SHP77 treated with DMSO at 0.1 percent for 48 hours (cell line): ENCODE data around the gene COX19.

Source experiments
- DNase-seq: peaks from one replicate; lab custom pipeline; 2025; lab: John Stamatoyannopoulos, UW

Gene COX19

DNA sequence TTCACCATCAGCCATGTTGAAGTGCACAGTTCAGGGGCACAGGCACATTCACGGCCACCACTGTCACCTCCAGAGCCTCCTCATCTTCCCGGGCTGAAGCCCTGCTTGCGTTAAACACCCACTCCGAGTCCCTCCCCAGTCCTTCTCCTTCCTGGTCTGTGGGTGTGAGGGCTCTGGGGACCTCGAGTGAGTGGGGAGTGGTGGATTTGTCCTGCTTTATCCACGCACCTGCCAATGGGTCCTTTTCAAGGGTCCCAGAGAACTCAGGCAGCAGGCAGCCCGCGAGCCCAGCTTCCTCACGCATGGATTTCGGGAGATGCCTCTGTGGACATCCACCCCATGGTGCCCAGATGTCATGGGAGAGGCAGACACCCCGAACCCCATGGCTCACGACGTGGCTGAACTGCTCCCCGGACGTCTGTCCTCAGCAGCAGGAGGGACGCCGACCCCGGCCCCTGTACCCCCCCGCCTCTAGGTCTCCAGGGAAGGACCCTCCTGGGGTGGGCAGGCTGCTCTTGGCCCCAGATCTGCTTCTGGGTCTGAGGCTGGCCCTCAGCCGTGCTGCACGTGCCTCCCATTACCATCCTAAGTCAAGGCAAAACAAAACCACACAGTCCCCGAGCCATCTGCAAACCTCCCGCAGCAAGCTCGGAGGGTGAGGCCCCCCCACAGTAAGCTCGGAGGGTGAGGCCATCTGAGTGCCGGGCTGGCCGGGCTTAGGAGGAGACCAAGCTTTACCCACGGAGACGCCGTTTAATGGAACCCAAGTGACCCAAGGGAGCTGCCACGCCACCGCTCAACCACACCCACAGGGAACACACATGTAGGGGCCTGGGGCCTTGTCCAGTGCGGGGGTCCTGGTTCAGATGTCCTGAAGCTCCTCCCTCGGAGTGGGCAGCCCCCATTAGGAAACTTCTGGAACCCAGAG lies 16.6 kb upstream of the COX19 start:
- DNase-seq, result no peak

- DNase-seq, result no peak
Observed at GRCh38 chr7:990933-991728, 15.8 kb upstream of the COX19 start.

- DNase-seq, result no peak
Observed at GRCh38 chr7:990352-990932, 15.1 kb upstream of the COX19 start.

DNA sequence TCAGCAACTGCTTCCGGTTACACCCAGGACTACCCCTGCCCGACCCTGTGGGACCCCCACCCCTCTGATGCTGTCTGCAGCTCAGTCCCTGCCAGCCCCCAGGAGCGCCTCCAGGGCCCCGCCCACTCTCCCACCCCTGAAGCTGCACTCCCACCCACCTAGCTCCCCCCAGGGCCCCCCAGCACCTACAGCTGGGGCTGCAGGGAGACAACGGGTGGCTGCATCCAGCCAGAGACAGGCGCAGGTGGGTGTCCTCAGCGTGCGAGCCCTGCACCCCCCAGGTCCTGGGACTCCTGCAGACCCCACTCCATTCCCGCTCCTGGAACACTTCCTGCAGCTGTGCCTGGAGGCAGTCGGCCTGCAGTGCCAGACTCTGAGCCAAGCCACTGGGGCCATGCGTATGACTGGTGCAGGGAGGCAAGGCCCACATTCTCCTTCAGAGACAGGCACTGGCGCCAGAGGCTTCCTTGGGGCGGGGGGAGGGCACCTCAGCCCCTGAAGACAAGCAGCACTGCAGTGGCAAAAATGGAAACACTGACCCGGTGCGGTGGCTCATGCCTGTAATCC lies 13.7 kb upstream of the COX19 start:
- no peak for DNase-seq

- no peak for DNase-seq
Observed at GRCh38 chr7:988426-988911, 13.1 kb upstream of the COX19 start.

- no peak for DNase-seq
Observed at GRCh38 chr7:987909-988308, 12.6 kb upstream of the COX19 start.

DNA sequence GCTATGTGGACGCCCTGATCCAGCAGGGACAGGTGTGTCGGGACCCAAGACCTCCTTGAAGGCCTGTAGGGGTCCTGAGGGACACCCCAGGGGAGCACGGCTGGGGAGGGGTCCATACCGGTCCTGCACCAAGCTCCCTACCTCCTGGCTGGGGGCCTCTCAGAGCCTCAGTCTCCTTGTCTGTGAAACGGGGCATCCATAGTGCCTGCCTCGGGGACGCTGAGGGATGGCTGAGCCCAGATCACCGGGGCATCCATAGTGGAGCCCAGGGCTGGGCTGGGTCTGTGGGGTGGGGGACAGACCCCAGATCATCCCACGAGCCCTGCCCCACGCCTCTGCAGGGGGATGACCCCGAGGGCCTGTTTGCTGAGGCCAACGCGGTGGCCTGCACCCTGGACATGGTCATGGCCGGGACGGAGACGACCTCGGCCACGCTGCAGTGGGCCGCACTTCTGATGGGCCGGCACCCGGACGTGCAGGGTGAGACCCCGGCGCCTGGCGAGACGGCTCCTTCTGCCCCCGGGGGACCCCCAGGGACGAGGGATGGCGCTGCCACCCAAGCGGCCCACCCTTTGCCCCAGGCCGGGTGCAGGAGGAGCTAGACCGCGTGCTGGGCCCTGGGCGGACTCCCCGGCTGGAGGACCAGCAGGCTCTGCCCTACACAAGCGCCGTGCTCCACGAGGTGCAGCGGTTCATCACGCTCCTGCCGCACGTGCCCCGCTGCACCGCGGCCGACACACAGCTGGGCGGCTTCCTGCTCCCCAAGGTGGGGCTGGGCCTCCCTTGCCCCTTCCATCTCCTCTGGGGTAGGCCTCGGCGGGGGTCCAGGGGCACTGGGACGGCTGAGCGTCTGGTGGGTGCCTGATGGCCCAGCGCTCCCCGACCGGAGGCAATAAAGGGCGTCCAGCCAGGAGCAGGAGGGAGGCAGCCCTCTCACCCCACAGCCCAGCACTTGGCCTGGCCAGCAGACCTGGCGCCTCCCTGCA lies 11.7 kb upstream of the COX19 start:
- DNase-seq, result no peak

DNA sequence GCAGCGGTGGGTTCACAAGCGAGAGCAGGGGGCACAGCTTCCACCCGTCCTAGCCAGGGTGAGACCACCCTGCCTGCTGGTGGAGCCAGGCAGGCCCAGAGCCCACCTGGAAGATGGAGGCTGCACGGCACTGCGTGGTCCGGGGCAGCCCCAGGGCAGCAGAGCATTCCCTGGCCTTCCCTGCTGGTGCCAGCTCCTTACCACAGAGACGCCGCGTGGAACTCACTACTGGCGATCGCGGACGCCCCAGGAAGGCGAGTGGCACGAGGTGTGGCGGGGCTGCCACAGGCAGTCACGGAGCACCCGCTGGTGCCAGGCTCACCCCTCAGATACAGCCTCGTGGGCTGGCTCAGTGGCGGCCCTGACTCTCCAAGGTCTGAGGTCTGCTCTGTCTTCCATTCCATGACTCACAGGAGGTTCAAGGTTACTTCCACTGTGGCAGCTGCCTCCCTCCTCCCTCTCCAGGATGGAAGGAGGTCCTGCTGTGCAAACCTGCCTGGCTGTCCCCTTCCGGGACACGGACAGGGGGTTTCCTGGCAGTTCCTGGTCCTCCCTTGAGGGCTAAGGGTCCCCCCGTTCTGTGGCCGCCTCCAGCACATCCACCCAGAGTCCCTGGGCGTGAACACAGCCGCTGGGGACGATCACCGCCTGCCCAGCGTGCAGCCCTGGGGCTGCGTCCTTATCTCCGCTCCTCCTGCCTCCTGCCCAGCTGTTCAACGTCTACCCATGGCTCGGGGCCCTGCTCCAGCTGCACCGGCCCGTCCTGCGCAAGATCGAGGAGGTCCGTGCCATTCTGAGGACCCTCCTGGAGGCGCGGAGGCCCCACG lies 10.8 kb upstream of the COX19 start:
- no peak for DNase-seq

GRCh38 chr7:985127-985416 lies 9.7 kb upstream of the COX19 start:
- no peak for DNase-seq

GRCh38 chr7:984361-985126 lies 9.2 kb upstream of the COX19 start:
- no peak for DNase-seq

DNA sequence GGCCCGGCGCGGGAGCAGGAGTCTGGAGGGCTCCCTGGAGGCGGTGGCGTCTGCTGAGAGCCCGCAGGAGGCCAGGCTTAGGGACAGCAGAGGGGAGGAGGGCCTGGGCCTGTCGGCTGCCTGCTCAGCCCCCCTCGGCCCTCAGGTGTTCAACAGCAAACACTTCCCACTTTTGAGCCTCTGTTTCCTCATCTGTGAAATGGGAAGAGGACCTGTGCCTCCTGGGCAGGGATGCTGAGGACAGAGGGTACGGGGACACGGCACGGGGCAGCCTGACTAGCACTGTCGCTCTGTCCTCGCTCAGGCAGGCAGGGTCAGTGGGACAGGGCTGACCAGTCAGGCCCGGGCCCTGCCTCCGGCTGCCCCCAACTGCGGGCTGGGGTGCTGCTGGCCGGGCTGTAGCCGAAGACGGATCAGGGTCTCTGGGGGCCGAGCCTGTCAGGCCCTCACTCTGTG lies 8.3 kb upstream of the COX19 start:
- no peak for DNase-seq

DNA sequence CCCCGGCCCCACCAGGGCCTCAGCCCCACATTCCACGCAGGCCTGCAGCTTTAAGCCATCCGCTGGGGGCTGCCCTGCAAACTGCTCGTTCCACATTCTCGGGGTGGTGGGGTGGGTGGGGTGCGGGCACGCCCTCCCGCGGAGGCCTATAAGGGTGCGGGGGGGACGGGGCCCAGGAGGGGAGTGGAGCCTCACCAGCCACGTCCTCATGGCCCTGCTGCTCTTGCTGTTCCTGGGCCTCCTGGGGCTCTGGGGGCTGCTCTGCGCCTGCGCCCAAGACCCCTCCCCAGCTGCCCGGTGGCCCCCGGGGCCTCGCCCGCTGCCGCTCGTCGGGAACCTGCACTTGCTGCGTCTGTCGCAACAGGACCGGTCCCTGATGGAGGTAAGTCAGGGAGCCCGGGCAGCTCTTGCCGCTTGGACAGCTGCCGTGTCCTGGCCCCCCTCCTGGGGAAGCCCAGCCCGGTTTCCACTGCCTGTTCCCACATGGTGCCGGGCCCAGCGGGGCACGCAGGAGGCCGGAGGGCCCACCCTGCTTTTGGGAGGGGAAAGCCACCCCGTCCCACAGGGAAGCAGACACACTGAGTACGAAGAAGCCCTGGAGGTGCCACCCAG lies 7.8 kb upstream of the COX19 start, which contains the start of gene CYP2W1:
Gene CYP2W1, plus strand, starts transcription at position 178 of the 612 bp plus-strand sequence. Its CDS starts 31 bp downstream, at position 209.
- no peak for DNase-seq

GRCh38 chr7:982511-983003 lies 7.2 kb upstream of the COX19 start:
- no peak for DNase-seq

DNA sequence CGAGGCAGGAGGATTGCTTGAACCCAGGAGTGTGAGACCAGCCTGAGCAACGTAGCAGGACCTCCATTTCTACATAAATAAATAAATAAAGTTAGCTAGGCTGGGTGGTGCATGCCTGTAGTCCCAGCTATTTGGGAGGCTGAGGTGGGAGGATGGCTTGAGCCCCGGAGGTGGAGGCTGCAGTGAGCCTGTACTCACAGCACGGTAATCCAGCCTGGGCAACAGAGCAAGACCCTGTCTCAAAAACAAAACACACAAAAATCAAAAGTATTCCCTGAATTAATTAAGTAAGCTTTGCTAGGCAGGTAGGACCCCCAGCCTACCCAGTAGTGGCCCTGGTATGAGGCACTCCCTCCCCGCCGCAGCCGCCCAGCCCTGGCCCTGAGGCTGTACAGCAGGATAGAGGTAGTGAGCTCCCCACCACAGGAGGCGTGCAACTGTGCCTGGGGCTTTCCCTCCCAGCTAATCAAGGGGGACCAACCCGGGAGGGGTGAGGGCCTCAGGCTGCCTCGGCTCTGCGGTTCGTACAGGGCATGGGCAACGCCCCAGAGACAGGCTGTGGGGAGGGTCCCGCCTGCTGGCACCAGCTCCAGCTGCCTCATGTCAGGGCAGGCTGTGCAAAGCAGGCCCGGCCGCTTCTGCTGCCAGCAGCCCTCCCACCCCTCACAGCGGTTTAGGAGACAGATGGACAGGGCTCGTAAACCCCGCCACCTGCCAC lies 6.6 kb upstream of the COX19 start:
- DNase-seq, result no peak

DNA sequence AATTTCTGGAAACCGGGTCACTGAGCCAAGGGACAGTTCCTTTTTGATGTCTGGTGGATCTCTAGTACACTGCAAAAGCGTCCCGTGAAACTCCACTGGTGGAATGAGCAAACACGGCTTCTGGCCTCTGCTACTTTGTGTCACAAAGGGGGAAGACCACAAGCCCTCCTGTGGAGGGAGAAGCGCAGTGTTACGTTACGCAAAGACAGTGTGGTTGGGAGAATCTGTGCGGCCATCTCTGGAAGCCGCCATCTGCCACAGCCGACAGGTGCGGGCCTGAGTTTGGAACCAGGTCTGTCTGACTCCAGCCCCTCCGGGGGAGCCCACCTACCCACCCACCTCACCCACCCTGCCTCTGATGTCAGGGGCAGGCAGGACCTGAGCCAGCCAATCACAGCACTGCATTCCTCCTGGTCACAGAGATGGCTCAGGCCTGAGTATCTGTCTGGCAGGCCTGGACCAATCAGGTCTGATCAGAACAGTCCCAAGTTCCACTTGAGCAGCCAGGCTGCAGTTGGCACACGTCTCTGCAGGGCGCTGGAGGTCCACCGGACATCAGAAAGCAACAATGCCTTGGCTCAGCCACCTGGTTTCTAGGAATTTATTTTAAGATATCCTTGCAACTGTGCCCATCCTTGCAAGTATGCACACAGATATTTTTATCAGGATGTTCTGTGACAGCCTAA lies 4.7 kb upstream of the COX19 start:
- no peak for DNase-seq

GRCh38 chr7:979151-979550 lies 3.8 kb upstream of the COX19 start:
- DNase-seq, result no peak

DNA sequence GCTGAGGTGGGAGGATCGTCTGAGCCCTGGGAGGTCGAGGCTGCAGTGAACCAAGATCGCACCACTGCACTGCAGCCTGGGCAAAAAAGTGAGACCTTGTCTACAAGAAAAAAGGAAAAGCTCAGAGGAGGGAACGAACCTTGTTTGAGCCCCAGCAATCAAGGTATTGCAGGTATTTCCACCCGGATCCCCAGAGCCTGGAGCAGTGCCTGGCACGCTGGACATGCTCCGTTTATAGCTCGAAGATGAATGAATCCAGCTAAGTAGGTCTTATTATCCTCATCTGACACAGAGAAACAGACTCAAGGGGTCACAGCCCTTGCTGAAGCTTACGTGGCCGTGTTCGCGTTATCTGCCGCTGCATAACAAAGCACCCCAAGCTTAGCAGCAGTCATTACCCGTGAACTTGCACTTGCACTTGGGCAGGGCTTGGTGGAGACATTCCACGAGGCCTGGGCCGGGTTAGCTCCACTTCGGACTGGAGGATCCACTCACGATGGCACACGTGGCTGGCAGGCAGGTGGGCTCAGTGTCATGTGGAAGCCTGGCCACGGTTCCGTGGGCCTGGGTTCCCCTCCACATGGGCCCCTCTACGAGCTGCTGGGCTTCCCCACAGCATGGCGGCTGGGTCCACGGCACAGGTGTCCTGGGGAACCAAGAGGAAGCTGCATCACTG lies 3.2 kb upstream of the COX19 start:
- DNase-seq, result no peak
